T-helper 1 cell treated with Interleukin-12 subunit alpha and Interleukin-12 subunit beta and Interleukin-4 antibody, amounts not matched to agents 30 ng/mL and 1 ng/mL, for 36 hours (primary cell): ENCODE data around the gene GHDC. TPM values are rescaled to one million over a fixed set of nuclear protein-coding genes. Genes with fewer than 3 reads are reported as not detected.

Experiments used
- intact Hi-C: fragments of 100-400 bp; cut with micrococcal nuclease; formaldehyde crosslinking; loops from one replicate; pipeline ENCODE4 v1.15.1; 2024
- total RNA-seq: library from RNA; stranded (reverse); gene quantifications from 2 replicates; pipeline ENCODE4 v1.2.3, GENCODE V29; 2022

Gene GHDC
- total RNA-seq, 1 donor from 2014 or later: 17.2 TPM

- intact Hi-C loops: loop anchor here (1.0 to 5.0 kb wide), 5 partner anchors 10 to 493 kb away; partner anchors contain the start of genes GHDC, NAGLU and PLEKHH3
Measured at GRCh38 chr17:42183741-42184711, 10.3 kb downstream of the GHDC start.

- intact Hi-C loops: loop anchor here (1.0 to 5.0 kb wide), 4 partner anchors 66 to 494 kb away; partner anchors contain the start of genes NAGLU and PLEKHH3
Measured at GRCh38 chr17:42182927-42183734, 11.2 kb downstream of the GHDC start.

GRCh38 chr17:42181851-42182207 is 12.5 kb downstream of the GHDC start:
- intact Hi-C loops: loop anchor here (1.0 to 5.0 kb wide), 12 partner anchors 27 to 495 kb away; partner anchors contain the start of genes CNP, DHX58, DNAJC7 and KAT2A

- intact Hi-C loops: loop anchor here (1.0 to 5.0 kb wide), 12 partner anchors 26 to 496 kb away; partner anchors contain the start of genes CNP, DHX58, DNAJC7 and KAT2A
Measured at GRCh38 chr17:42180922-42181850, 13.1 kb downstream of the GHDC start, which contains the start of gene KCNH4. Gene KCNH4 (minus strand): TSS chr17:42181142. CDS start chr17:42180945, 197 bp downstream.

GRCh38 chr17:42180411-42180921 is 13.8 kb downstream of the GHDC start:
- intact Hi-C loops: loop anchor here (2.0 to 5.0 kb wide), 4 partner anchors 68 to 497 kb away; partner anchors contain the start of genes DHX58, NAGLU and PLEKHH3

- intact Hi-C loops: loop anchor here (2.0 to 5.0 kb wide), 4 partner anchors 67 to 497 kb away; partner anchors contain the start of genes DHX58, NAGLU and PLEKHH3
Measured at GRCh38 chr17:42179911-42180410, 14.3 kb downstream of the GHDC start.

GRCh38 chr17:42179335-42179734 is 15.0 kb downstream of the GHDC start:
- intact Hi-C loops: no loop called here

- intact Hi-C loops: no loop called here
Measured at GRCh38 chr17:42178817-42179216, 15.5 kb downstream of the GHDC start.

- intact Hi-C loops: no loop called here
Measured at GRCh38 chr17:42177684-42178083, 16.6 kb downstream of the GHDC start.

GRCh38 chr17:42174126-42174783 is 20.0 kb downstream of the GHDC start:
- intact Hi-C loops: no loop called here

- intact Hi-C loops: no loop called here
Measured at GRCh38 chr17:42171831-42172230, 22.5 kb downstream of the GHDC start.

- intact Hi-C loops: no loop called here
Measured at GRCh38 chr17:42169351-42169750, 24.9 kb downstream of the GHDC start.

- intact Hi-C loops: no loop called here
Measured at GRCh38 chr17:42167807-42168206, 26.5 kb downstream of the GHDC start.

GRCh38 chr17:42166196-42166763 is 28.0 kb downstream of the GHDC start:
- intact Hi-C loops: no loop called here

- intact Hi-C loops: no loop called here
Measured at GRCh38 chr17:42165751-42166150, 28.5 kb downstream of the GHDC start.

- intact Hi-C loops: no loop called here
Measured at GRCh38 chr17:42163696-42164407, 30.4 kb downstream of the GHDC start.

- intact Hi-C loops: no loop called here
Measured at GRCh38 chr17:42163113-42163512, 31.2 kb downstream of the GHDC start.

GRCh38 chr17:42160531-42160910 is 33.8 kb downstream of the GHDC start:
- intact Hi-C loops: no loop called here
